Thyroid gland (tissue), 4 donors: ENCODE data around the gene SCN11A.

ENCODE experiments used
- CTCF ChIP-seq, 6 experiments: fragments of 200-600 bp in 3 of 6; fragments of 450-650 bp in 3 of 6; sonication (generic) in 3 of 6; IDR thresholded peaks; one replicate each; pipeline ENCODE4 v1.5.1; 2016 to 2019; ENCODE audit warnings: antibody characterized with exemption in 6 of 6, mild to moderate bottlenecking in 2 of 6, inconsistent platforms in 1 of 6, moderate library complexity in 1 of 6
- POLR2A ChIP-seq, 2 donors: fragments of 450-650 bp; IDR thresholded peaks; one replicate each; pipeline ENCODE4 v1.6.1; 2017; ENCODE audit warnings: antibody characterized with exemption in 2 of 2, mild to moderate bottlenecking in 2 of 2, moderate library complexity in 1 of 2

- TF ChIP-seq CTCF (IDR thresholded peaks at IDR 0.05) (no peak), POLR2A (IDR thresholded peaks at IDR 0.05) (no peak)
Observed at GRCh38 chr3:39097716-39098472, 46.1 kb upstream of the SCN11A start.
